Limb (tissue), 2 donors: ENCODE results near the gene CDK16.

Experiments used
- DNase-seq, 2 donors: peaks; one replicate each; pipeline ENCODE4 v3.0.0-alpha.2; 2016; ENCODE audit errors: extremely low spot score in 2 of 2

Gene CDK16

GRCh38 chrX:47218280-47218919 lies at the start of gene CDK16:
Gene CDK16 (plus strand): TSS chrX:47218681. CDS start chrX:47223558, 4,877 bp downstream.
- peak in 1 of 2 donors; percentile 86 for DNase-seq

- DNase-seq: no peak
Observed at GRCh38 chrX:47169273-47169672, 49.2 kb upstream of the CDK16 start.

- no peak for DNase-seq
Observed at GRCh38 chrX:47169726-47170515, 48.6 kb upstream of the CDK16 start.

GRCh38 chrX:47170861-47171692 lies 47.4 kb upstream of the CDK16 start:
- no peak for DNase-seq

GRCh38 chrX:47171996-47172395 lies 46.5 kb upstream of the CDK16 start:
- no peak for DNase-seq

- DNase-seq: no peak
Observed at GRCh38 chrX:47172549-47172948, 45.9 kb upstream of the CDK16 start.

- DNase-seq: no peak
Observed at GRCh38 chrX:47172971-47173792, 45.3 kb upstream of the CDK16 start.

GRCh38 chrX:47174376-47174775 lies 44.1 kb upstream of the CDK16 start:
- no peak for DNase-seq

GRCh38 chrX:47174846-47175587 lies 43.5 kb upstream of the CDK16 start:
- DNase-seq: no peak

GRCh38 chrX:47175588-47175980 lies 42.9 kb upstream of the CDK16 start:
- DNase-seq: no peak

GRCh38 chrX:47176101-47176740 lies 42.3 kb upstream of the CDK16 start:
- no peak for DNase-seq

- DNase-seq: no peak
Observed at GRCh38 chrX:47177079-47177478, 41.4 kb upstream of the CDK16 start.

- DNase-seq: no peak
Observed at GRCh38 chrX:47178337-47178736, 40.1 kb upstream of the CDK16 start.

GRCh38 chrX:47179221-47179927 lies 39.1 kb upstream of the CDK16 start:
- no peak for DNase-seq

- no peak for DNase-seq
Observed at GRCh38 chrX:47179928-47180255, 38.6 kb upstream of the CDK16 start.

- no peak for DNase-seq
Observed at GRCh38 chrX:47180346-47180745, 38.1 kb upstream of the CDK16 start.

- no peak for DNase-seq
Observed at GRCh38 chrX:47181301-47181700, 37.2 kb upstream of the CDK16 start.

- DNase-seq: no peak
Observed at GRCh38 chrX:47182106-47182700, 36.3 kb upstream of the CDK16 start.

GRCh38 chrX:47184486-47184885 lies 34.0 kb upstream of the CDK16 start:
- DNase-seq: no peak
